ENCODE results near the gene ITGBL1. TPM values are rescaled to one million over a fixed set of nuclear protein-coding genes. Genes with fewer than 3 reads are reported as not detected.

Gene ITGBL1
- total and polyA plus RNA-seq, 7 donors, result 0.16 to 15.0 (median 1.6) TPM; not detected in 1

DNA sequence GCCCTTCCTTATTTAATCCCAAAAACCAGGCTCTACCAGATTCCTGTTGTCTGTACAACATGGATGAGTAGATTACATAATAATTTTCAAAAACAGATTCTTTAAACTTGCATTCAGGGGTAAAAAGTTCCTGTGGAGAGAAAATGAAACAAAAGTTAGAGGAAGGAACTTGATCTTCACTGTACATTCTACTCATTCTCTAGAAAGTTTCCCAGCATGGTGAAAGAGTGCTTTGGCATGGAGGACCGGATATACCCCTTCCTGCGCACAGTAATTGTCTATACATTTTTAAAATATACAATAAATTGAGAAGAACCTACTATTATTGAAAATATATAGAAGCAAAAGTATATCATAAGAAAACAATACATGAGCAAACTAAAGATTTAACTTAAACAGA, 274.2 kb downstream of the ITGBL1 start:
- intact Hi-C loops (cut with DNase I), result no loop called here
- WGBS, 2 donors, result 86 to 94% methylated on average over 2 of the region's 2 CpGs
- H3K4me3 ChIP-seq, result no peak overlapping the region
- H3K36me3 ChIP-seq, result no peaks in the 10 kb centered on the region
- no peaks in the 10 kb centered on the region for H3K27me3 ChIP-seq
- no peaks in the 10 kb centered on the region for H3K4me1 ChIP-seq
- H3K27ac ChIP-seq, result no peak overlapping the region
- H3K9me3 ChIP-seq, result no peaks in the 10 kb centered on the region
- TF ChIP-seq POLR2A (IDR thresholded peaks at IDR 0.05), result no peak
- TF ChIP-seq EP300 (IDR thresholded peaks at IDR 0.05), result no peak
- TF ChIP-seq, protein P1, sequence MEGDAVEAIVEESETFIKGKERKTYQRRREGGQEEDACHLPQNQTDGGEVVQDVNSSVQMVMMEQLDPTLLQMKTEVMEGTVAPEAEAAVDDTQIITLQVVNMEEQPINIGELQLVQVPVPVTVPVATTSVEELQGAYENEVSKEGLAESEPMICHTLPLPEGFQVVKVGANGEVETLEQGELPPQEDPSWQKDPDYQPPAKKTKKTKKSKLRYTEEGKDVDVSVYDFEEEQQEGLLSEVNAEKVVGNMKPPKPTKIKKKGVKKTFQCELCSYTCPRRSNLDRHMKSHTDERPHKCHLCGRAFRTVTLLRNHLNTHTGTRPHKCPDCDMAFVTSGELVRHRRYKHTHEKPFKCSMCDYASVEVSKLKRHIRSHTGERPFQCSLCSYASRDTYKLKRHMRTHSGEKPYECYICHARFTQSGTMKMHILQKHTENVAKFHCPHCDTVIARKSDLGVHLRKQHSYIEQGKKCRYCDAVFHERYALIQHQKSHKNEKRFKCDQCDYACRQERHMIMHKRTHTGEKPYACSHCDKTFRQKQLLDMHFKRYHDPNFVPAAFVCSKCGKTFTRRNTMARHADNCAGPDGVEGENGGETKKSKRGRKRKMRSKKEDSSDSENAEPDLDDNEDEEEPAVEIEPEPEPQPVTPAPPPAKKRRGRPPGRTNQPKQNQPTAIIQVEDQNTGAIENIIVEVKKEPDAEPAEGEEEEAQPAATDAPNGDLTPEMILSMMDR (IDR thresholded peaks at IDR 0.05), result no peak
- TF ChIP-seq POLR2AphosphoS5 (IDR thresholded peaks at IDR 0.05), result no peak
- DNase-seq, result no peak

DNA sequence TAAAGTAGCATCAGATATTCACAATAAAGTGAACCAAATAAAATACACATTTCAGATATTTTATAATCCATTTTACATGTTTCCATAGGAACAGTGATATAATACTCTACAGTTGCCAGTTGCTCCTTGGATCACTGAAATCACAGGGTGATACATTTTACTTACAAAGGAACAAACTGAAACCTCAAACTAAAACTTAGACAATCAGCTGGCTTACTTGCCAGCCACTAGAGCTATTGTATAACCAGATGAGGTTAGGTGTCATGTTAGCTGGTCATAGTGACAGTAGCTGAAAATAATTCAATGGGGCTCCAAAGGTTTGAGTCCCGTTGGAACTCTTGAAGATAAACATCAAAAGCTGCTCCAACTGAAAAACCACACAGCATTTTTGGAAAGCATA, 274.6 kb downstream of the ITGBL1 start:
- no peaks in the 10 kb centered on the region for H3K36me3 ChIP-seq
- H3K4me1 ChIP-seq, result no peaks in the 10 kb centered on the region
- H3K27ac ChIP-seq, result no peak overlapping the region
- 41 to 71% methylated on average over 1 of the region's 1 CpG for whole genome bisulfite sequencing, 2 donors
- H3K9me3 ChIP-seq, result no peaks in the 10 kb centered on the region
- intact Hi-C loops (cut with DNase I), result no loop called here
- no peak for TF ChIP-seq POLR2A (IDR thresholded peaks at IDR 0.05)
- DNase-seq, result no peak
- H3K4me3 ChIP-seq, result no peak overlapping the region
- no peaks in the 10 kb centered on the region for H3K27me3 ChIP-seq

DNA sequence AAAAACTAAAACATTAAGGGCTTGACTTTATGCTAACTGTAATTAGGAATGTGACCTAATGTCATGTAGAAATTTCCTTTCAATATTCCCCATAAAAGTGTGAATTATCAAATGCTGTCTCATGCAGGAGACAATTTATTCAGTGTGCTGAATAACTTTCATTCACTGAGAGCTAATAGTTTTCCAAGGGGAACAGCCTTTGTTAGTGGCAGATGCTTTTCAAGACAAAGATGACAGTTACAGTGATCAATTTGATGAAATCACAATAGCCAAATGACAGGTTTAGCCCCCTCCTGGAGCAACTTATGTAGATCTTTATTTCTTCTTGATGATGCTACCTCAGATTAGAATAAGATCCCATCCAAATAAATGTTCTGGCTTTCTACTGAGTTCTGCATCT, 275.5 kb downstream of the ITGBL1 start:
- intact Hi-C loops (cut with DNase I), result no loop called here
- no peak overlapping the region for H3K27ac ChIP-seq
- TF ChIP-seq POLR2A (IDR thresholded peaks at IDR 0.05) (no peak), POLR2AphosphoS5 (IDR thresholded peaks at IDR 0.05) (no peak), EP300 (IDR thresholded peaks at IDR 0.05) (no peak)
- TF ChIP-seq, protein P1 (IDR thresholded peaks at IDR 0.05), result no peak

DNA sequence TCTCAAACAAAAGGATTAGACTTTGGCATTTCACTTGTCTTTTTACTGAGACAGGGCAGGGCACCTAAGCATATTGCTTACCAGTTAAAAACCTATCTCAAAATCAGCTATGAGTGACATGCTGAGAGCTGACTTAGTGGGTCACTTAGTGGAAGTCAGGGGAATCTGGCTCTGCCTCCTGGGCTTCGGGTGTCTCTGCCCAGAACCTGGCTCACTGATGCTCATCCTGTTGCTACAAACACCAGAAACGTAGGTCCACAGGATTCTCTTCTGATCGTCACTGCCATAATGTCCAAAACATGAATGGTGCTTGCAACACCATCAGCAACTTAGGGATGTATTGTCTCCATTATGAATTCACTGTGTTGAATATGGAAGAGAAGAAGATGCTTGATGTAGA, 276.1 kb downstream of the ITGBL1 start:
- no peak for DNase-seq
- Histone ChIP-seq H3K9me3 (no peaks in the 10 kb centered on the region), H3K27me3 (no peaks in the 10 kb centered on the region), H3K36me3 (no peaks in the 10 kb centered on the region), H3K27ac (no peak overlapping the region), H3K4me1 (no peaks in the 10 kb centered on the region), H3K4me3 (no peak overlapping the region)
- TF ChIP-seq POLR2A (IDR thresholded peaks at IDR 0.05) (no peak), EP300 (IDR thresholded peaks at IDR 0.05) (no peak), POLR2AphosphoS5 (IDR thresholded peaks at IDR 0.05) (no peak)
- TF ChIP-seq, protein P1 (IDR thresholded peaks at IDR 0.05), result no peak
- WGBS, 2 donors, result 71 to 79% methylated on average over 3 of the region's 3 CpGs
- intact Hi-C loops (cut with DNase I), result no loop called here

More for the DNA sequence above, 275.5 kb downstream of the ITGBL1 start:
- H3K27me3 ChIP-seq, result no peaks in the 10 kb centered on the region
- no peak overlapping the region for H3K4me3 ChIP-seq
- DNase-seq, result no peak
- no peaks in the 10 kb centered on the region for H3K4me1 ChIP-seq
- H3K36me3 ChIP-seq, result no peaks in the 10 kb centered on the region
- H3K9me3 ChIP-seq, result no peaks in the 10 kb centered on the region

DNA sequence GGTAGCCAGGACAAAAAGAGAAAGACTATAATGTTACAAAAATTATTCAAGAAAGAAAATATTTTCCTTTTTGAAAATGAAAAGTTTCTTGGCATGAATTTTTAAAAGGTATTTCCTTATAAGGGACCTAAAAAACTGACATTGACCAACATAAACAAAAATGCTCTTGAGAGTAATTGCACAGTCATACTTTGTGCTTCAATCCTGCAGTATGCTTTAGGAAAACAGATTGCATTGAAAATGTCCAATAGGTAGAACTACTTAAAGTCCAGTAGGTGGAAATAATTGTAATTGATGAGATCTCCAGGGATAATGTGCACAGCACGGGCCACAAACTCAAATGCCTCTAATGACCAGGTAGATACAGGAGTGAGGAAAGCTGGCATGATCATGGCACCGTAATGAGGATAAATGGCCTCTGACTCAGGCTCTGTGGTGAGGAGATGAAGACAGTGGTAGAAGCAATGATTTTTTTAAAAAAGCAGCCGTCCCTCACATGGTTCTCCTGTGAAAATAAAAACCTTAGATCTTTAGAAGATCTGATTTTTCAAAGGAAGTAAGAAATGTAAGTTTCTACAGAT, 278.0 kb downstream of the ITGBL1 start:
- no peaks in the 10 kb centered on the region for H3K27me3 ChIP-seq
- no peak for TF ChIP-seq POLR2A (IDR thresholded peaks at IDR 0.05)
- no peak for TF ChIP-seq POLR2AphosphoS5 (IDR thresholded peaks at IDR 0.05)
- no peak for TF ChIP-seq EP300 (IDR thresholded peaks at IDR 0.05)
- TF ChIP-seq, protein P1 (IDR thresholded peaks at IDR 0.05), result no peak
- WGBS, 2 donors, result 86 to 92% methylated on average over 3 of the region's 3 CpGs
- no peak overlapping the region for H3K4me3 ChIP-seq
- no peak for DNase-seq
- H3K27ac ChIP-seq, result no peak overlapping the region
- no peaks in the 10 kb centered on the region for H3K36me3 ChIP-seq
- intact Hi-C loops (cut with DNase I), result no loop called here
- no peaks in the 10 kb centered on the region for H3K4me1 ChIP-seq
- H3K9me3 ChIP-seq, result no peaks in the 10 kb centered on the region

Measured in sigmoid colon (tissue), 7 donors.